Measurements from ENCODE around the gene MBD2.

GRCh38 chr18:54255141-54255540 is 30.7 kb upstream of the MBD2 start:
- TF ChIP-seq CTCF (IDR thresholded peaks at IDR 0.05) (no peak), POLR2A (IDR thresholded peaks at IDR 0.05) (no peak)
